NCI-H748 (cell line): ENCODE results near the gene PKNOX2.

Experiments used
- DNase-seq: peaks from one replicate; lab custom pipeline; 2025; ENCODE audit not compliant: unreplicated experiment; lab: John Stamatoyannopoulos, UW

The PKNOX2 gene

DNA sequence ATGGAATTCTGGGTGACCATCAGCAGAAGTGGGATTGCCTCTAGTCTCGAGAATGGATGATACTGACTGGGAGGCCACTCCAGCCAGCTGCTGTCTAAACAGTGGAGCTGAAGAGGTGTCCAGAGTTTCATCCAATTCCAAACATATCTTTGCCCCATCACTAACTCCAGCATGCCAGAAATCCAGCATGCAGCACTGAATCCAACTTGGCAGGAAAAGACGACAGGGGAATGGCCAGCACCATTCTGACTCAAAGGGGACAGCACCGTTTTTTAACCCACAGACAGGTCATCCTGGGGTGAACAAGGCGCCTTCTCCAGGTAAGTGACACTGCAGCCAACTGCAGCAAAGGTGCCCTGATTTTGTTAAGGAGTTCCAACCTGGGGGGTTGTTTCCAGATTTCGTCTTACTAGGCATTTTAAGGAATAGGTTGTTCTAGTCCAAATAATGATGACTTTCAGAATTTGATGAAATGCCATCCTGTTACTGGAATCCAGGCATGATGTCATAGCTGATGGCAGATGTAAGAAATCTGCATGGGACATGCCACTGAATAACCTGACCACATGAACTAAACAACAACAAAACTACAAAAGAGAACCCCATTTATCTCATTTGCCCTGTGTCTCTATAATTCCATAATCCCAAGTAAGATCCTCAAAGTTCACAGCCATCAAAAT, 299.2 kb downstream of the PKNOX2 start:
- DNase-seq = no peak

DNA sequence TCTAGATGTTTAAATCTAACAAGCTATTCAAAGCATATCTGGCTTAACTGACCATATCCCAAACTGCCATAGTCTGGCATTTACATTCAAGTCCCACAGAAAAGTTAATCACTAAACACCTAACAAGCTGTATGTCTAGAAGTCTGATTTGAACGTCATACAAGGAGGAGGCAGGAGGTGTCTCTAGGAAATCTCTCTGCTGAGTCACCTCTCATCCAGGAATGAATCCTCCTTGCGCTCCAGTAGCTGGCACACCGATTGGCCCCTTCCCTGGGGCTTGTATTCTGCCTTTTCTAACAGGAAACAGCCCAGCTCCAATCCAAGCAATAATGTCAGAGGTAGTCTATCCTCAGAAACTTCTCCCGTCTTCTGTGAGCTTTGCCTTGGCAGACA, 299.7 kb downstream of the PKNOX2 start:
- no peak for DNase-seq

DNA sequence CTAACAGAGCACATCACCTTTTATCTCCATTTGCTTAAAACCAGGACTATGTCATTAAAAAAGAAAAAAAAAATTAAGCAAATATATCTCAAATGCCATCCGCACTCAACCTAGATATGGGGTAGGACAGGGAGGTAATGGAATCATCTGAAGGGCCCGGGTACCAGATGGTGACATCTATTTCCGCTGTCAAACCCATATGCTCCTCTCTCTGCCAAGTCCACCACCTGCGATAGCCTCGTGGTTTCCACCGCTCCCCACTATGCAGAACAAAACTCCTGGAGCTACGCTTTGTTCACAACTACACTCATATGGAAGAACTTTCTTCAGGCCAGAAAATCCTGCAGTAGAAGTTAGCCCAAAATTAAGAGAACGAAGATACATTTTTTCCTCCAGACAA, 300.1 kb downstream of the PKNOX2 start:
- DNase-seq = no peak

GRCh38 chr11:125465255-125465654, 300.7 kb downstream of the PKNOX2 start:
- DNase-seq = no peak

GRCh38 chr11:125465701-125466100, 301.1 kb downstream of the PKNOX2 start:
- no peak for DNase-seq

GRCh38 chr11:125468025-125468424, 303.5 kb downstream of the PKNOX2 start:
- no peak for DNase-seq

DNA sequence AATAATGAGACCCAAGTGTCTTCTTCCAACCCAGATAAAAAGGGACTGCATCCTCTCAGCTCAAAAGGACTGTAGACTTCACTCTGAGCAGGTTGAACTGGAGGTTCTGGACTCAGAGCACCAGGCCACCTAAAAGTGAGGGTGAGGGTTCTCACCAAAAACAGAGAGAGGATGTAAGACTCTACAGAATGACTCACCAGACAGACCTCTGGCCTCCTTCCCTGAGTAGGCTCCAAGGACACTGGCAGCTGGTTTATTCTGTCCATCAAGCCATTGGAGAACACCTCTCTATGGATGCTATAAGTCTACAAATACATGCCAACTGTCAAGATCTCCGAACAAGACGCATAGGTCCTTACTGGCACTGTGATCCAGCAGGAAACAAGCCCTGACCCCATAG, 304.3 kb downstream of the PKNOX2 start:
- DNase-seq = no peak

DNA sequence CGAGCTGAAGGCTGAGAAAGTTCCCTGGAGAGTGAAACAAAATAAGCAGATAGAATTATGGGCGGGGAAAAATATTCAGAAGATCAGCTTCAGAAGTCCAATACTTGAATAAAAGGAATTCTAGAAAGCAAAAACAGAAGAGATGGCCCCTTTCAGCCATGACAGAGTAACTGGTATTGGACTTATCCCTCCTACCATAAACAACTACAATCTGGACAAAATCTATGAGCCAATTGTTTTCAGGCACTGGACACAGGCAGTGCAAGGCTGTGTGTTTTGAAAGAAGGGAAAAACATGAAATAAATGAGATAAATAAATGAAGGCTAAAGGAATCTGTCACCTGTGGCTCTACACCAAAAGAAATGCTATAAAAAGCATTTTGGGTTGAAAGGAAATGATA, 305.8 kb downstream of the PKNOX2 start:
- DNase-seq = no peak

DNA sequence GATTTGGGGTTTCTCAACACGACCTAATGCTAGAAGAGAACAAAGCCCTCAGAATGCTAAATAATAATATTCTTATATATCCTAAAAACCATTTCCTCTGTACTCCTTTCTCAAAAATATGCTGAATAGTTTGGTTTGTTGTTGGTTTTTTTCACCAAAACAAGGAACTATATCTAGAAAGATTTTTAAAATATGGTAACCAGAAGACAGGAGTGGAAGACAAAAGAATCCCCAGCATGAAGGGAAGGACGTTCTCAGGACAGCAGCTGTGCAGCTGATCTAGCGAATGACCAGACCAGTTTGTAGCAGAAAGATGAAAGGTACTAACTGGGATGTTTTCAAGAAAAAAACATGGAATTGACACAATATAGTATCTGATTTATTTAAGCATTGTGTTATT, 312.2 kb downstream of the PKNOX2 start:
- DNase-seq = no peak

DNA sequence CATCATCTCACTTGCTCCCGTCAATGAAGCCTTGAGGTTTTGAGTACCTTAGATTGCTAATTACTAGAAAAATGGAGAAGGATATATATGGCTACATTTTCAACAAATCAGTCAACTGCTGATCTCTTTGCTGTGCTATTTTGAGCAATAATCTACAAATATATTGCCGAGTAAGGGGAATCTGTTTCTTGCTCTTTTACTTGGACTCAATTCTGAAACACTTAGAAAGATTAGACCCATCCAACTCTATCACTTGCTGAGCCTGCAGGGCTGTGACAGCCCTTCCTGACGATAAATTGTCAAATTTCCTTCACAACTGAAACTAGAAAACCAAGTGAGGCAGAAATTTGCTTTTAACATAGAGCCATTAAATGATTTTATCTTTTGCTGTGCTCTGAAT, 314.6 kb downstream of the PKNOX2 start:
- no peak for DNase-seq

GRCh38 chr11:125481531-125481930, 317.0 kb downstream of the PKNOX2 start:
- DNase-seq = no peak
